HEK293 (cell line): ENCODE measurements around the gene IPO9.

Experiments used
- CTCF ChIP-seq: fragments of 450-650 bp; formaldehyde crosslinking; IDR thresholded peaks from 2 replicates; pipeline ENCODE4 v1.5.1; 2016; ENCODE audit warnings: missing biosample characterization, missing genetic modification characterization
- ZSCAN30 ChIP-seq: fragments of 450-650 bp; IDR thresholded peaks from 2 replicates; pipeline ENCODE4 v1.5.1; 2018; ENCODE audit warnings: missing biosample characterization, mild to moderate bottlenecking, missing genetic modification characterization, moderate library complexity

- TF ChIP-seq ZSCAN30 (tag by site-specific recombination) (no peak), CTCF (tag by site-specific recombination) (no peak)
These were observed 62.6 kb downstream of the IPO9 start for GRCh38 chr1:201891451-201892045.
